Measurements from ENCODE around the gene PLSCR2.
"Not testable (repeated sequence)": the region's sequence is repeated elsewhere in the genome, so short reads cannot be mapped to it uniquely, and the experiment has no call there.

The PLSCR2 gene

DNA sequence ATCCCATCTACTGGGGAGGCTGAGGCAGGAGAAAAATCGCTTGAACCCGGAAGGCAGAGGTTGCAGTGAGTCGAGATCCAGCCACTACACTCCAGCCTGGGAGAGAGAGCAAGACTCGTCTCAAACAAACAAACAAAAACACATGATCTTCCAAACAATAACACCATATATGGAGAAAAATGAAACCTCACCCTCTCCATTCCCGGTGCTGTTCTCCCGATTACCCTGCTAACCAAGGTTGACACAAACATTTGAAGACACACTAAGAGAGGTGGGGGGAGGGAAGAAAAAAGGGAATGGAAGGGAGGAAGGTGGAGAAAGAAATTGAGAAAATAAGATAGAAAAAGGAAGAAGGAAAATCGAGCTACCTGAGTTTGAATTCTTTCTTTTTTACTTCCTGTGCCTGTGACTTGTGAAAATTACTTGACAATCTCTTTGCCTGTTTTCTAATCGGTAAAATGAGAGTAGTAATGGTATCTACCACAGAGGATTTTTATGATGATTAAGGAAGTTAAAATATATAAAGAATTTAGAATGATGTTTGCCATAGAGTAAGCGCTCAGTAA is 1.1 kb upstream of the PLSCR2 start:
- peak overlapping the region; percentile 78 to 82 for H3K4me3 Mint-ChIP-seq
- H3K36me3 Mint-ChIP-seq (ENCODE audit: insufficient read depth), result no peaks in the 10 kb centered on the region
- ATAC-seq (replicated peaks) (no peak), DNase-seq (no peak)
- peaks cover 9 to 19% of the 10 kb centered on the region in 2 donors for H3K27me3 Mint-ChIP-seq
- peaks cover 0 to 6% of the 10 kb centered on the region in 2 donors for H3K4me1 Mint-ChIP-seq (ENCODE audit: low read depth in 2 of 2)
- H3K9me3 Mint-ChIP-seq, result no peaks in the 10 kb centered on the region
- peak overlapping the region in 1 of 2 donors; percentile 77 for H3K27ac Mint-ChIP-seq

- H3K36me3 Mint-ChIP-seq (ENCODE audit: insufficient read depth), result no peaks in the 10 kb centered on the region
- peaks cover 0 to 3% of the 10 kb centered on the region in 2 donors for H3K27me3 Mint-ChIP-seq
- H3K9me3 Mint-ChIP-seq, result no peaks in the 10 kb centered on the region
- peaks cover 0 to 6% of the 10 kb centered on the region in 2 donors for H3K4me1 Mint-ChIP-seq (ENCODE audit: low read depth in 2 of 2)
- peak overlapping the region; percentile 78 to 82 for H3K4me3 Mint-ChIP-seq
- no peak for DNase-seq
- ATAC-seq (replicated peaks), result no peak
- peak overlapping the region; percentile 69 to 77 for H3K27ac Mint-ChIP-seq
These were observed 651 bp downstream of the PLSCR2 start for GRCh38 chr3:146468671-146469149.

- Mint-ChIP-seq H3K27me3 (peaks cover 0 to 6% of the 10 kb centered on the region in 2 donors), H3K27ac (peak overlapping the region; percentile 69 to 77), H3K36me3 (ENCODE audit: insufficient read depth) (no peaks in the 10 kb centered on the region), H3K4me3 (peak overlapping the region in 1 of 2 donors; percentile 82), H3K9me3 (no peaks in the 10 kb centered on the region), H3K4me1 (ENCODE audit: low read depth in 2 of 2) (peaks cover 0 to 6% of the 10 kb centered on the region in 2 donors)
- DNase-seq (no peak), ATAC-seq (replicated peaks) (no peak)
These were observed 1.1 kb downstream of the PLSCR2 start for GRCh38 chr3:146468234-146468633.

- Mint-ChIP-seq H3K4me1 (ENCODE audit: low read depth in 2 of 2) (peaks cover 0 to 6% of the 10 kb centered on the region in 2 donors), H3K27ac (no peak overlapping the region), H3K36me3 (ENCODE audit: insufficient read depth) (no peaks in the 10 kb centered on the region), H3K9me3 (no peaks in the 10 kb centered on the region), H3K27me3 (peaks cover 0 to 7% of the 10 kb centered on the region in 2 donors), H3K4me3 (no peak overlapping the region)
- no peak for DNase-seq
- no peak for ATAC-seq (replicated peaks)
These were observed 2.8 kb downstream of the PLSCR2 start for GRCh38 chr3:146466604-146467003.

DNA sequence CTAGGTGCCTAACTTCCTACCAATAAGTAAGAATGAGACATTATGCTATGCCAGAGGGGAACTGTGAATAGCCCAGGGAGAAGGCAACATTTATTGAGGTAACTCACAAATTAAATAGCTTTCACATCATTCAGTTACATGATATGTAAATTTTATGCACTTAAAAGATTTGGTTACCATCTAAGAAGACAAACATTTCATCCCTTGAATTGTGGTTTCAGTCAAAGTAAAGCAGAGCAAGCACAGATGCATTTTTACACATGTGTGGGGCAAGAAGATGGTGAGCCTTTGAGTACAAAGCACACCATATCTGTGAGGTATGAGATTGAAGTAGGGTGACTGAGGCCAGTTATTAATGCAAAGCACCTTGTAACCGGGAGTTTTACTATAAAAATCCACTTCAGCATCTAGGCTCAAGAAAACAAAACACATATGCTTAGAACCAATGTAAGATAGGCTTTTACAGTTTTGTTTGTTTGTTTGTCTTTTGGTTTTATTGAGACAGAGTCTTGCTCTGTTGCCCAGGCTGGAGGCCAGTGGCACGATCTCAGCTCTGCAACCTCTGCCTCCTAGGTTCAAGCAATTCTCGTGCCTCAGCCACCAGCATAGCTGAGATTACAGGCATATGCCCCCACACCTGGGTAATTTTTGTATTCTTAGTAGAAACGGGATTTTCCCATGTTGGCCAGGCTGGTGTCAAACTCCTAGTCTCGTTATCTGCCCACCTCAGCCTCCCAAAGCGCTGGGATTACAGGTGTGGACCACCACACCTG is 3.5 kb downstream of the PLSCR2 start:
- ATAC-seq (replicated peaks), result no peak
- no peak overlapping the region for H3K27ac Mint-ChIP-seq
- H3K4me3 Mint-ChIP-seq, result no peak overlapping the region
- peaks cover 0 to 7% of the 10 kb centered on the region in 2 donors for H3K27me3 Mint-ChIP-seq
- H3K4me1 Mint-ChIP-seq (ENCODE audit: low read depth in 2 of 2), result peaks cover 0 to 6% of the 10 kb centered on the region in 2 donors
- DNase-seq, result no peak
- no peaks in the 10 kb centered on the region for H3K36me3 Mint-ChIP-seq (ENCODE audit: insufficient read depth)
- no peaks in the 10 kb centered on the region for H3K9me3 Mint-ChIP-seq

DNA sequence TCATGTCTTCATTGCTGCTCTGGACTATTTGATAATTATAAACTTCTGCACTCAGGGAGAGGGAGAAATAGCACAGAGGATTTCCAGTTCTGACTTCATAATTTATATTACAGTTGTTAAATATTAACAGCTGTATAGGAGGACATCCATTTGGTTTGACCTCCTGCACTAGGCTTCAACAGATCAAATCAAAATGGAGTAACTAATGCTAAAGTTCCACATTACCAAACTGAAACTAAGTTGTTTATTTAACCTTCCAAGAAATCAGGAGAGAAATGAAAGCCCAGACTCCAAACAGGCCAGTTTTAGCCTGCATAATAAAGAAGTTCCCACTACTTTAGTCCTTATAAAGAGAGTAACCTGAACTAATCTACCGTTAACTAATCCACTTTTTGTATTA is 4.6 kb downstream of the PLSCR2 start:
- H3K4me1 Mint-ChIP-seq (ENCODE audit: low read depth in 2 of 2), result peaks cover 0 to 10% of the 10 kb centered on the region in 2 donors
- H3K4me3 Mint-ChIP-seq, result no peak overlapping the region
- H3K27me3 Mint-ChIP-seq, result peaks cover 0 to 7% of the 10 kb centered on the region in 2 donors
- H3K27ac Mint-ChIP-seq, result no peak overlapping the region
- H3K36me3 Mint-ChIP-seq (ENCODE audit: insufficient read depth), result no peaks in the 10 kb centered on the region
- H3K9me3 Mint-ChIP-seq, result no peaks in the 10 kb centered on the region
- no peak for ATAC-seq (replicated peaks)
- DNase-seq, result no peak

DNA sequence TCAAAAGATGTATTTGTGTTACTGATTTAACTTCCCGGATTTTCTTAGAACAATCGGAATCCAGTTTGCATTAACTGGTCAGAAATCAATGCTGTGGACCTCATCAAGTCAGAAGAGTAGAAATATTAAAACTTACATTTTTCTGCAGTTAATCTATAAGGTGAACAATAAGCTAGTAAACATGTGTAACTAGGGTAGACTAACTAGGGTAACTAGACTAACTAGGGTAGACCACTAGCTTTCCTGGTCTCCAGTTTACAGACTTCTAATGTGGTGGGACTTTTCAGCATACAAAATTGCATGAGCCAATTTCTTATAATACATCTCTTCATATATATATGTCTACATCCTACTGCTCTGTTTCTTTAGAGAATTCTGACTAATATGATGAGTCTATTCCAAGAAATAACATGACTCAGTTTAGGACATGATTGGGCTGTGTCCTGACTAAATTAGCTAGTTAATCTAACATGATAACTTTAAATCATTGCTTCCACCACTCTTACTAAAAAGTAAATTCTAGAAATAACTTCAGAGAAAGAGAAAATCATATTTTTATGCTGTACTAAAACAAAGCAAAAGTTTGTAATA is 5.3 kb downstream of the PLSCR2 start:
- no peak overlapping the region for H3K4me3 Mint-ChIP-seq
- no peaks in the 10 kb centered on the region for H3K9me3 Mint-ChIP-seq
- H3K27ac Mint-ChIP-seq, result no peak overlapping the region
- DNase-seq (no peak), ATAC-seq (replicated peaks) (no peak)
- peaks cover 0 to 7% of the 10 kb centered on the region in 2 donors for H3K4me1 Mint-ChIP-seq (ENCODE audit: low read depth in 2 of 2)
- peaks cover 0 to 7% of the 10 kb centered on the region in 2 donors for H3K27me3 Mint-ChIP-seq
- no peaks in the 10 kb centered on the region for H3K36me3 Mint-ChIP-seq (ENCODE audit: insufficient read depth)

DNA sequence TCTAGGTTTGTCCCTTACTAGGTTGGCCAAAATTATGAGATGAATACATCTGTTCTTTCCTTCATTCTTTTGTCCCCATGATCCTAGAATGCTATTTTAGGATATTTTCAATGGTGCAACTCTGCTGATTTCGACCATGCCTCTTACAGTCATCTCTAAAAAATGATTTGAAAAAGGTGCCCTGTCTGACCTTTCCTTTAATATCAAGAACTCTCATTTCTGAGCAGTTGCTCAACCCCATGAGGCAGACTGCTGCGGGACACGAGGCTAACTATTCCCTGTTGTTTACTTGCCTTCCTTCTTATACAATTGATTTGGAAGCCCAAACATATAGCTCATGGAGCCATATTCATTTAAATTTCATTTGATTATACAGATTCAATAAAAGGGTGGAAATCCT is 14.6 kb downstream of the PLSCR2 start:
- H3K27me3 Mint-ChIP-seq, result peaks cover 0 to 11% of the 10 kb centered on the region in 2 donors
- no peak for ATAC-seq (replicated peaks)
- no peaks in the 10 kb centered on the region for H3K36me3 Mint-ChIP-seq (ENCODE audit: insufficient read depth)
- peaks cover 0 to 4% of the 10 kb centered on the region in 2 donors for H3K4me1 Mint-ChIP-seq (ENCODE audit: low read depth in 2 of 2)
- DNase-seq, result no peak
- H3K4me3 Mint-ChIP-seq, result no peak overlapping the region
- no peaks in the 10 kb centered on the region for H3K9me3 Mint-ChIP-seq
- H3K27ac Mint-ChIP-seq, result no peak overlapping the region

DNA sequence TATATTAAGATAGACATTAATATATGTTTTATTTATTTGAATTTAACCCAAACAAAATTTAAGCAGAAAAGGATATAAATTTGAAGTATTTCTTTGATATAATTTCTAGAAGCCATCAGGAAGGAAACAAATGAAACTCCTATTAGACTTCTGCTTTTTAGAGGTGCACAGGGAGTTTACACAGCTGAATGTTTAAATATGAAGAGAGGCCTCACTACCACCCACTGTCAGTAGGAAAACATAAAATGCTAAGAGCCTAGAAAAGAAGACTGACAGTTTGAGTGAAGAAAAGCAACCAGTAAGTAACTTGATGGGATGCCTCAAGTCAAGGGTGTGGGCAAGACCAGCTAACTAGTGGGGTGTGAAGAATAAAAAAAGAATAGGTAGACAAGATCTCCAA is 19.7 kb downstream of the PLSCR2 start:
- no peak overlapping the region for H3K27ac Mint-ChIP-seq
- peaks cover 8 to 9% of the 10 kb centered on the region in 2 donors for H3K9me3 Mint-ChIP-seq
- no peak overlapping the region for H3K4me3 Mint-ChIP-seq
- DNase-seq, result no peak
- no peaks in the 10 kb centered on the region for H3K4me1 Mint-ChIP-seq (ENCODE audit: low read depth in 2 of 2)
- H3K27me3 Mint-ChIP-seq, result peaks cover 0 to 28% of the 10 kb centered on the region in 2 donors
- ATAC-seq (replicated peaks), result no peak
- no peaks in the 10 kb centered on the region for H3K36me3 Mint-ChIP-seq (ENCODE audit: insufficient read depth)

DNA sequence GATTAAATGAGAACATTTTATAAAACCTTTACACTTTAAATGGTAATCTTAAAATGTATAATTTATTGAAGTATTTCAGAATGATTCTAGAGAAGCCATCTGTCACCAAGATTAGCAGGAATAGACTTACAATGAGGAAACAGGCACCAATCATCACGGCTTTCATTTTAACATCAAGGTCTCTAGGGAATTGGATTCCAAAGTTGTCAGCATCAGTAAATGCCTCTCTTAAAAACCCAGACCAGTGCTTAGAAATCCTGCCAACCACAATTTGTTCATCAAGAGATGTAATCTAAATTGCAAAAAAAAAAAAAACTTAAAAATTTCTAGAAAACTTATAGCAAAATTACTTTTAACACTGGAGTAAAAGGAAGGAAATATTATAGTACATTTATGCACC is 20.3 kb downstream of the PLSCR2 start:
- DNase-seq (no peak), ATAC-seq (replicated peaks) (no peak)
- Mint-ChIP-seq H3K4me3 (no peak overlapping the region), H3K9me3 (peaks cover 9 to 10% of the 10 kb centered on the region in 2 donors), H3K27me3 (peaks cover 0 to 33% of the 10 kb centered on the region in 2 donors), H3K4me1 (ENCODE audit: low read depth in 2 of 2) (no peaks in the 10 kb centered on the region), H3K36me3 (ENCODE audit: insufficient read depth) (no peaks in the 10 kb centered on the region), H3K27ac (no peak overlapping the region)

DNA sequence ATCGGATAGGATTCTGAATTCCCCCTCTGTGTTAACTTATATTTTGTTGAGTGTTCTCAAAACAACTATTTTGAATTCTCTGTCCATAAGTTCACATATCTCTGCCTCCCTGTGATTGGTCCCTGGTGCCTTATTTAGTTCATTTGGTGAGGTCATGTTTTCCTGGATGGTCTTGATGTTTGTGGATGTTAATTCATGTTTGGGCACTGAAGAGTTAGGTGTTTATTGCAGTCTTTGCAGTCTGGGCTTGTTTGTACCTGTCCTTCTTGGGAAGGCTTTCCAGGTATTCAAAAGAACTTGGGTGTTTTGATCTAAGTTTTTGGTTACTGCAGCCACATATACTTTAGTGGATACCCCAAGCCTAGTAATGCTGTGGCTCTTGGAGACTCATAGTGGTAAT is 23.3 kb downstream of the PLSCR2 start:
- H3K4me3 Mint-ChIP-seq, result no peak overlapping the region
- peaks cover 0 to 33% of the 10 kb centered on the region in 2 donors for H3K27me3 Mint-ChIP-seq
- ATAC-seq (replicated peaks), result no peak
- no peak overlapping the region for H3K27ac Mint-ChIP-seq
- no peak for DNase-seq
- peaks cover 9 to 10% of the 10 kb centered on the region in 2 donors for H3K9me3 Mint-ChIP-seq
- no peaks in the 10 kb centered on the region for H3K36me3 Mint-ChIP-seq (ENCODE audit: insufficient read depth)
- H3K4me1 Mint-ChIP-seq (ENCODE audit: low read depth in 2 of 2), result no peaks in the 10 kb centered on the region

GRCh38 chr3:146440310-146440709 is 29.1 kb downstream of the PLSCR2 start:
- H3K9me3 Mint-ChIP-seq, result peaks cover 6 to 14% of the 10 kb centered on the region in 2 donors
- not testable (repeated sequence) for DNase-seq; H3K4me3 Mint-ChIP-seq; H3K27ac Mint-ChIP-seq; H3K4me1 Mint-ChIP-seq (ENCODE audit: low read depth in 2 of 2); H3K36me3 Mint-ChIP-seq (ENCODE audit: insufficient read depth); ATAC-seq (replicated peaks)
- H3K27me3 Mint-ChIP-seq, result peaks cover 9 to 25% of the 10 kb centered on the region in 2 donors

GRCh38 chr3:146432066-146432465 is 37.3 kb downstream of the PLSCR2 start:
- H3K27ac Mint-ChIP-seq, result no peak overlapping the region
- no peak for ATAC-seq (replicated peaks)
- H3K9me3 Mint-ChIP-seq, result peaks cover 0 to 6% of the 10 kb centered on the region in 2 donors
- H3K36me3 Mint-ChIP-seq (ENCODE audit: insufficient read depth), result no peaks in the 10 kb centered on the region
- no peak overlapping the region for H3K4me3 Mint-ChIP-seq
- H3K27me3 Mint-ChIP-seq, result peaks cover 0 to 10% of the 10 kb centered on the region in 2 donors
- H3K4me1 Mint-ChIP-seq (ENCODE audit: low read depth in 2 of 2), result no peaks in the 10 kb centered on the region
- DNase-seq, result no peak
